CD4-positive, alpha-beta T cell treated with Interleukin-1 beta for 1 hour (primary cell): ENCODE data around the gene IGFALS.

Source experiments
- DNase-seq, 2 donors: peaks; one replicate each; pipeline ENCODE4 v3.0.0-alpha.2; 2020 to 2022

IGFALS gene

DNA sequence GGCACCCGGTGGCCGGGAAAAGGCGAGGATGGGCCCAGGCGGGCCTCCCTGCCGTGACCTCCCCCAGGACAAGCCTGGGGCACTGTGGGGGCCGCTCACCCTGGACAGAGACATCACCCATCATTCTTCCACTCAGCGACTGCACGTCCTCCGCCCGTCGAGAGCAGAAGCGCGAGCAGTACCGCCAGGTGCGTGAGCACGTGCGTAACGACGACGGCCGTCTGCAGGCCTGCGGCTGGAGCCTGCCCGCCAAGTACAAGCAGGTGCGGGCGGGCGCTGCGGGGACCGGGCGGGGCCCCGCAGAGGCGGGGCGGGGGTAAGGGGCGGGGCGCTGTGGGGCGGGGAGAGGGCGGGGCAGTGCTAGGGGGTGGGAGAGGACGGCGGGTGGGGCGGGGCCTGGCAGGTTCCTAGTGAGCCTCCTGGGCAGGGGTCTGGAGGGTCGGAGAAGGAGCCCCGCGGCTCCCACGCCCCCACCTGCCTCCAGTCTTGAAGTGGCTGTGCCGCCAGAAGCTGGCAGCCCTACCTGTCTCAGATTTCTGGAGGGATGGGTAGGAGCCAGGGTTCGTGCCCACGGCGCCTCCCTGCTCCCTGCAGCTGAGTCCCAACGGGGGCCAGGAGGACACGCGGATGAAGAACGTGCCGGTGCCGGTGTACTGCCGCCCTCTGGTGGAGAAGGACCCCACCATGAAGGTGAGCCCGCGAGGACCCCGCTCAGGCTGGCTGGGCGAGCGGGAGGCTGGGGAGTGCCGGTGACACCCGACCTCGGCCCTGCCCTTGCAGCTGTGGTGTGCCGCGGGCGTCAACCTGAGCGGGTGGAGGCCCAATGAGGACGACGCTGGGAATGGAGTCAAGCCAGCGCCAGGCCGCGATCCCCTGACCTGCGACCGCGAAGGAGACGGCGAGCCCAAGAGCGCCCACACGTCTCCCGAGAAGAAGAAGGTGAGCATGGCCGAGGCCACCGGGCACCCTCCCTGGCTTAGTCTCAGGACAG lies 29.7 kb downstream of the IGFALS start:
- DNase-seq = no peak

DNA sequence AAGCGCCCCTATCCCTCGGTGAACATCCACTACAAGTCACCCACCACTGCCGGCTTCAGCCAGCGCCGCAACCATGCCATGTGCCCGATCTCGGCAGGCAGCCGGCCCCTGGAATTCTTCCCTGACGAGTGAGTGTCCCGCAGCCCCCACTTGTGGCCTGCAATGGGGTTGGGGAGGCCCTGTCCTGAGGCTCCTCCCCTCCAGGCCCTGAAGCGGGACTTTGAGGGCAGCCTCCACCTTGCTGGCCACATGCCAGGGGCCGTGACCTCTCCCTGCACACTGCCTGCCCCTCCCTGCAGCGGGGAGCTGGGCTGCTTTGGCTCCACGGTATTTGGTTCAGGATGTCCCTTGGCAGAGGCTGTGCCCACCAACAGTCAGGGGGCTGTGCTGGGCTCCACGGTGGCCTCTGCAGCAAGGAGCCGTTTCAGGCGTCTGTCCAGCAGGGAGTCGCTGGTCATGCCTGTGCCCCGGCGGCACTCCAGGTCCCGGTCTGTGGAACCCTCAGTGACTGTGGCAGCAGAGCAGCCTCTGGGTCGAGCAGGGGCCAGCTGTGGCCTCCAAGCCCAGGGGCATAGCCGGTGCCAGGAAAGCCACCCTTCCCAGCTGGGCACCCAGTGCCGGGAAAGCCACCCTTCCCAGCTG lies 30.5 kb downstream of the IGFALS start:
- no peak for DNase-seq

GRCh38 chr16:1762196-1762878 lies 31.2 kb downstream of the IGFALS start:
- no peak for DNase-seq

DNA sequence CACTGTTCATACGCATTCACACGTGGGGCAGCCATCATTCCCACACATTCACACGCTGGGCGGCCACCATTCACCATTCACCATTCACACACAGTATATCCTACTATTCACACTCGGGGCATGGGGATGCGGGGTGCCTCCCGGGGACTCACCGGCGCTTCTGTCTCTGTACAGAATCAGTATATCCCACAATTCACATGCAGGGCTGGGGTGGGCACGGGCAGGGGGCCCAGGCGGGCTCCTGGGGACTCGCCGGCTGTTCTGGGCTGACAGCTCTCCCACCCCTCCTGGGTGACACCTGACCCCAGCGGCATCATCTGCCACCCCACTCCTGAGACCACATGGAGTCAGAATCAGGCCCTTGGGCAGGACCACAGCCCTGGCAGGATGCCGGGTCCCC lies 31.8 kb downstream of the IGFALS start:
- no peak for DNase-seq

- no peak for DNase-seq
Observed at GRCh38 chr16:1760911-1761310, 32.6 kb downstream of the IGFALS start.

DNA sequence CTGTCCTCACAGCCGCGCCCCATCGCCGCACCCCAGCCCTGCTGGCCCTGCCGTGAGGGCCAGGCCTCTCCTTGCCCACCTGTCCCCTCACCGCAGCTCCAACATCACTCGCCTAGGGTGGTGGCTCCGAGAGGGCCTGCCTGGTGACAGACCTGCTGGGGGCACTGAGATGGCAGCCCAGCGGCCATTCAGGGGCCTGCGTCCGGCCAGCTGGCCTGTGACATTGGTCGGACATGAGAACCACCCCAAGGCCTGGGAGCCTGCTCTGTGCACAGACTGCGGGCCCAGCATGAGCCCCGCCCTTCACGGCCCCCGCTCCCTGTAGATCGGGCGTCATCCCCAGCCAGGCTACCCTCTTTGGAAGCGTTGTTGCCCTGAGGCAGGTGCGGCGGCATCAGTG lies 34.0 kb downstream of the IGFALS start:
- no peak for DNase-seq

DNA sequence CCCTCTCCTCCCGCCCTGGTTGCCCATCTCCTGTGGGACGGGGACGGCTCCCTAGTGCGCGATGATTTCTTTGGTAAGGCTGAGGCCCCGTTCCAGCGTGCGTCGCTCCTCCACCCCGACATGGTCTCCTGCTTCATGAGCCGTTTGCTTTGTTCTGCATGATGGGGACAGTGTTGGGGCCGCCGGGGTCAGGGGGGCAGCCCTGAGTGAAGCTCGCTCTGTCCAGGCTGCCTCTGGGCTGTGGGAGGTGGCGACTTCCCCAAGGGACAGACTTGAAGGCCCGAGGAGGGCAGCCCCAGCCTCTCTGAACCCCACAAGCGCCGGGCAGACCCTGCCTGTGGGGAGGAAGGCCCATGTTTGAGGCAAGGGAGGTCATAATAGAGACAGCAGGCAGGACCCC lies 34.6 kb downstream of the IGFALS start:
- no peak for DNase-seq

GRCh38 chr16:1757714-1758461 lies 35.6 kb downstream of the IGFALS start:
- no peak for DNase-seq

DNA sequence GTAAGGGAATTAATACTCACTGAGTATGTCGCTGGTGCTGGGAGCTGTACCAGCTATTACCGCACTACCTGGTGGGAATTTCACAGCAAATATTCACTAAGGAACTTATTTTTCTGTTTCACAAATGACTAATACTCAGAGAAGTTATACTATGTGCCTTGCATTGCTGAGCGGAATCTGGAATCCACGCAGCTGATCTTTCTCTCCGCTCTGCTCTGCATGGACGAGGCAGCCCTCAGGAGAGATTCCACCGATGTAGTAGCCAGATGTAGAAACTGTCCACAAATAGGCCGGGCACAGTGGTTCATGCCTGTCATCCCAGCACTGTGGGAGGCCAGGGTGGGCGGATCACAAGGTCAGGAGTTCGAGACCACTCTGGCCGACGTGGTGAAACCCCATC lies 39.3 kb downstream of the IGFALS start:
- no peak for DNase-seq

- no peak for DNase-seq
Observed at GRCh38 chr16:1752853-1753252, 40.7 kb downstream of the IGFALS start.

DNA sequence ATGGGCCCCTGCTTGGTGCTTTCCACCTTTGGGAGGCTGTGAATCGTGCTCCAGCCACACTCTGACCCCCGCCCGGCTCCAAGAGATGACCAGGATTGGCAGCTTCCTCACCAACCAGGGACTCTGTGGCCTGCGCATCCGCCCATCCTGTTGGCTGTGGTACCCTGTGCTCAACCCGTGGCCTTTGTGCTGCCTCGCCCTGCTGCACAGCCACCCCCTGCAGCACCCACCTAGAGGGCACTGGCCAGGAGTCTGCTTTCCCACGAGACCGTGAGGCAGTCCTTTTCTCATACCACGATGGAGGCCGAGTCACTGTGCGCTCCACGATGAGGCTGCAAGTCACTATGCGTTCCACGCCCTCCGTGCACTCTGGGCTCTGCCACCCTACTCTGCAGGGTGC lies 41.6 kb downstream of the IGFALS start:
- no peak for DNase-seq

- no peak for DNase-seq
Observed at GRCh38 chr16:1749152-1750117, 44.1 kb downstream of the IGFALS start.

DNA sequence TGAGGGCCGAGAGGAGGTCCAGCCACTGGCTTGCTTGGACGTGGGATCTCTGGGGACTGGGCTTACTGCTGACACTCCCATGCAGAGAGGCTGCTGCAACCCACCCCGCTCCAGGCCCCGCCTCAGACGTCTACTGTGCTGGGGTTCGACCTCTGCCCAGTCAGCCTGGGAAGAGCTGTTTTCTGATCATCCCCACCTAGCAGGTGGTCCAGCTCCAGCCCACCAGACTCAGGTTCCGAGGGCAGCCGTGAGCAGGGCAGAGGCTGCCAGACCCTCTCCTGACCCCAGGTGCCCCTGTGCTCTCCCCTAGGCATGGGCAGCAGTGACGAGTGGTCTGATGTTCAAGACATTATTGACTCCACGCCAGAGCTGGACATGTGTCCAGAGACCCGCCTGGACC lies 45.6 kb downstream of the IGFALS start:
- DNase-seq = no peak

GRCh38 chr16:1746693-1747195 lies 46.8 kb downstream of the IGFALS start:
- no peak for DNase-seq

DNA sequence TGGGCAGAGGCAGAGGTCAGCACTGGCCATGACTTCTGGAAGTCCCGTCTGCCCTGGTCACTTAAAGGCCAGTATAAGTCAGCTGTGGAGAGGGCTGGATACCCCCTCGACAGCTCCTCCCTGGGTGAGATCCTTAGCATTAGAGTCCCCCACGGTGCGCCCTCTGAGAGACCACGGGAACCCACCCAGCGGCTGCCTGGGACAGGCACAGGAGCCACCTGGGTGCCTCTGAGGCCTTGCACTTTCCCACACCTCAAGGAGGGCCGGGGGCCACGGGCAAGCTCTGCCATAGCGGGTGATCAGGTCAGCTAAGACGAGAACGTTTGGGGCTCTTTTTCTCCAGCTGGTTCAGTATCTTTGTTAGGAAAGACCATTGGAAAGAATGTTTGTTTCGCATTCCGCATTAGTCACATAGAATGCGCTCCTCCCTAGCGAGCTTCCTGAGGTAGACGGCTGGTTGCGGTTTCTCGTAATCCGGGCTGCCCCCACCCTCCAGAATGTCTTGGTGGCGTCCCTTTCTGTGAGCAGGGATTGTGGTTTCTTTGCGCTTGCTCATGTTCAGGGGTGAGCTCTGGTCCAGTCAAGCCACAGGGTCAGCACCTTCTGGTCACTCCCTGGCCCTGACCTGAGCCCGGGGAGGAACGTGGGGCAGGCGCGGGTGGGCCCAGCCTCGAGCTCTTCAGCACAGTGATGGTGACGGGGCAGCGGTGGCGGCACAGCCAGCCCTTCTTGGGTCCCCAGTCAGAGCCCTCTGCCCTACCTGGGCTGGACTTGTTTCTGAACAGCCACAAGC lies 47.4 kb downstream of the IGFALS start:
- no peak for DNase-seq

GRCh38 chr16:1745181-1745899 lies 48.2 kb downstream of the IGFALS start:
- DNase-seq = no peak

- DNase-seq = no peak
Observed at GRCh38 chr16:1744338-1744840, 49.1 kb downstream of the IGFALS start.

GRCh38 chr16:1743376-1744337 lies 49.8 kb downstream of the IGFALS start:
- DNase-seq = no peak
